ENCODE measurements around the gene CAAP1. TPM values are rescaled to one million over a fixed set of nuclear protein-coding genes. Genes with fewer than 3 reads are reported as not detected.

CAAP1 gene
- total and polyA plus RNA-seq, 2 of the 13 experiments (the other 11 are each of a cell fraction or from before 2014, with no cell fraction given) = 10.9 to 40.2 TPM

DNA sequence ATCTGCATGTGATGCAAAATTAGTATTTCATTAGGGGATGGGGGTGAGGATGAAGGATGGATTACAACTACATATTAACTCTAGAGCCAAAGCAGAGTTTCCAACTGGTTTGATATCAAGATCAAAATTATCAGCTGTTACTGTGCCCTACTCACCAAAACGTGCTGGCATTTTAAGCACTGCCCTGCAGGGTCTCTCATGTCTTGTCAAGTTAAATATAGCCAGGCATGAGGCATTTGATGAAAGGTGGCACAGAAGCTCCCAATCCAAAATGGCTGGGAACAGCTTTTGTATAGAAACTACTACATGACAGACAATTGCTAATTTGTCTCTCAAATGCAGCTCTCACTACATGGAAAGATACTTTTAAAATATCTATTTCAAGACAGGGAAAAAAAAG lies 27.1 kb upstream of the CAAP1 start:
- peaks cover 10 to 57% of the 10 kb centered on the region in 2 experiments for H3K36me3 ChIP-seq (replicated peaks in 1 of 2; ENCODE audit: control insufficient read depth in 1 of 2, insufficient read depth in 2 of 2, low read length in 2 of 2)
- 83% methylated on average over 1 of the region's 1 CpG for WGBS (ENCODE audit: low lambda C conversion rate)
- intact Hi-C loops (cut with micrococcal nuclease; ENCODE audit: unreplicated experiment) = no loop called here

More for the DNA sequence above, 27.1 kb upstream of the CAAP1 start:
- H3K27me3 ChIP-seq (ENCODE audit: control insufficient read depth in 1 of 2, insufficient read depth in 2 of 2, low read length in 2 of 2) = no peaks in the 10 kb centered on the region
- no peak overlapping the region for H3K4me3 ChIP-seq (replicated peaks in 1 of 3; ENCODE audit: insufficient read depth in 1 of 3, low read depth in 2 of 3, low read length in 3 of 3)
- no peaks in the 10 kb centered on the region for H4K20me1 ChIP-seq (ENCODE audit: insufficient read depth, low read length)
- no peak for DNase-seq (ENCODE audit: low spot score)
- no peaks in the 10 kb centered on the region for H3K4me1 ChIP-seq (ENCODE audit: insufficient read depth, low read length)
- POLR2A ChIA-PET = no interaction called here
- H3K27ac ChIP-seq (ENCODE audit: extremely low read length, insufficient read depth, low read length) = no peak overlapping the region
- no peaks in the 10 kb centered on the region for H3K79me2 ChIP-seq (ENCODE audit: insufficient read depth, low read length)
- no peak overlapping the region for H3K9ac ChIP-seq (ENCODE audit: insufficient read depth, low read depth, low read length)
- no peak overlapping the region for H3K4me2 ChIP-seq (ENCODE audit: low read depth, low read length)
- no TSS peak for BruUV-seq (replicated peaks)
- H2AFZ ChIP-seq (ENCODE audit: low read length) = no peak overlapping the region
- H3K9me3 ChIP-seq (ENCODE audit: low read length) = no peaks in the 10 kb centered on the region
- CTCF ChIA-PET (ENCODE audit: low intra/inter-chr PET ratio, low total read pairs) = no interaction called here
- no peak for FAIRE-seq
- no peak for ATAC-seq
- in situ Hi-C loops (cut with HindIII; ENCODE audit: extremely low pct_ligation_motif_present, low pct_unique_long_range_greater_than_20kb) = no loop called here
- TF ChIP-seq, protein P1, sequence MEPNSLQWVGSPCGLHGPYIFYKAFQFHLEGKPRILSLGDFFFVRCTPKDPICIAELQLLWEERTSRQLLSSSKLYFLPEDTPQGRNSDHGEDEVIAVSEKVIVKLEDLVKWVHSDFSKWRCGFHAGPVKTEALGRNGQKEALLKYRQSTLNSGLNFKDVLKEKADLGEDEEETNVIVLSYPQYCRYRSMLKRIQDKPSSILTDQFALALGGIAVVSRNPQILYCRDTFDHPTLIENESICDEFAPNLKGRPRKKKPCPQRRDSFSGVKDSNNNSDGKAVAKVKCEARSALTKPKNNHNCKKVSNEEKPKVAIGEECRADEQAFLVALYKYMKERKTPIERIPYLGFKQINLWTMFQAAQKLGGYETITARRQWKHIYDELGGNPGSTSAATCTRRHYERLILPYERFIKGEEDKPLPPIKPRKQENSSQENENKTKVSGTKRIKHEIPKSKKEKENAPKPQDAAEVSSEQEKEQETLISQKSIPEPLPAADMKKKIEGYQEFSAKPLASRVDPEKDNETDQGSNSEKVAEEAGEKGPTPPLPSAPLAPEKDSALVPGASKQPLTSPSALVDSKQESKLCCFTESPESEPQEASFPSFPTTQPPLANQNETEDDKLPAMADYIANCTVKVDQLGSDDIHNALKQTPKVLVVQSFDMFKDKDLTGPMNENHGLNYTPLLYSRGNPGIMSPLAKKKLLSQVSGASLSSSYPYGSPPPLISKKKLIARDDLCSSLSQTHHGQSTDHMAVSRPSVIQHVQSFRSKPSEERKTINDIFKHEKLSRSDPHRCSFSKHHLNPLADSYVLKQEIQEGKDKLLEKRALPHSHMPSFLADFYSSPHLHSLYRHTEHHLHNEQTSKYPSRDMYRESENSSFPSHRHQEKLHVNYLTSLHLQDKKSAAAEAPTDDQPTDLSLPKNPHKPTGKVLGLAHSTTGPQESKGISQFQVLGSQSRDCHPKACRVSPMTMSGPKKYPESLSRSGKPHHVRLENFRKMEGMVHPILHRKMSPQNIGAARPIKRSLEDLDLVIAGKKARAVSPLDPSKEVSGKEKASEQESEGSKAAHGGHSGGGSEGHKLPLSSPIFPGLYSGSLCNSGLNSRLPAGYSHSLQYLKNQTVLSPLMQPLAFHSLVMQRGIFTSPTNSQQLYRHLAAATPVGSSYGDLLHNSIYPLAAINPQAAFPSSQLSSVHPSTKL (CRISPR knock-in tag; IDR thresholded peaks at IDR 0.05) = no peak
- TF ChIP-seq, protein P2, sequence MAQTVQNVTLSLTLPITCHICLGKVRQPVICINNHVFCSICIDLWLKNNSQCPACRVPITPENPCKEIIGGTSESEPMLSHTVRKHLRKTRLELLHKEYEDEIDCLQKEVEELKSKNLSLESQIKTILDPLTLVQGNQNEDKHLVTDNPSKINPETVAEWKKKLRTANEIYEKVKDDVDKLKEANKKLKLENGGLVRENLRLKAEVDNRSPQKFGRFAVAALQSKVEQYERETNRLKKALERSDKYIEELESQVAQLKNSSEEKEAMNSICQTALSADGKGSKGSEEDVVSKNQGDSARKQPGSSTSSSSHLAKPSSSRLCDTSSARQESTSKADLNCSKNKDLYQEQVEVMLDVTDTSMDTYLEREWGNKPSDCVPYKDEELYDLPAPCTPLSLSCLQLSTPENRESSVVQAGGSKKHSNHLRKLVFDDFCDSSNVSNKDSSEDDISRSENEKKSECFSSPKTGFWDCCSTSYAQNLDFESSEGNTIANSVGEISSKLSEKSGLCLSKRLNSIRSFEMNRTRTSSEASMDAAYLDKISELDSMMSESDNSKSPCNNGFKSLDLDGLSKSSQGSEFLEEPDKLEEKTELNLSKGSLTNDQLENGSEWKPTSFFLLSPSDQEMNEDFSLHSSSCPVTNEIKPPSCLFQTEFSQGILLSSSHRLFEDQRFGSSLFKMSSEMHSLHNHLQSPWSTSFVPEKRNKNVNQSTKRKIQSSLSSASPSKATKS (CRISPR knock-in tag; IDR thresholded peaks at IDR 0.05) = no peak
- TF ChIP-seq, protein P3, sequence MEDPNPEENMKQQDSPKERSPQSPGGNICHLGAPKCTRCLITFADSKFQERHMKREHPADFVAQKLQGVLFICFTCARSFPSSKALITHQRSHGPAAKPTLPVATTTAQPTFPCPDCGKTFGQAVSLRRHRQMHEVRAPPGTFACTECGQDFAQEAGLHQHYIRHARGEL (CRISPR knock-in tag; IDR thresholded peaks at IDR 0.05) = no peak
- TF ChIP-seq ZNF772 (CRISPR knock-in tag; IDR thresholded peaks at IDR 0.05) = no peak
